Muscle of arm (tissue), 12 donors: Measurements from ENCODE around the gene PPP6C. TPM values are rescaled to one million over a fixed set of nuclear protein-coding genes. Genes with fewer than 3 reads are reported as not detected.
"Not testable (repeated sequence)": the region's sequence is repeated elsewhere in the genome, so short reads cannot be mapped to it uniquely, and the experiment has no call there.

Experiments
- DNase-seq: peaks from one replicate; pipeline ENCODE4 v3.0.0-alpha.2; 2013
- polyA plus RNA-seq, 12 donors: library from polyadenylated mRNA; unstranded; fragments of 120-200 nt; gene quantifications; one replicate each; pipeline ENCODE4 v1.2.1, GENCODE V29; 2013; ENCODE audit not compliant: insufficient read length in 12 of 12

The PPP6C gene
- polyA plus RNA-seq, 12 donors = 28.0 to 47.3 (median 42.7) TPM; not detected in 1

- DNase-seq = no peak
Observed at GRCh38 chr9:125190361-125190801, 778 bp upstream of the PPP6C start.

GRCh38 chr9:125189011-125189360, 617 bp downstream of the PPP6C start:
- DNase-seq = no peak

- no peak for DNase-seq
Observed at GRCh38 chr9:125183561-125183960, 6.0 kb downstream of the PPP6C start.

DNA sequence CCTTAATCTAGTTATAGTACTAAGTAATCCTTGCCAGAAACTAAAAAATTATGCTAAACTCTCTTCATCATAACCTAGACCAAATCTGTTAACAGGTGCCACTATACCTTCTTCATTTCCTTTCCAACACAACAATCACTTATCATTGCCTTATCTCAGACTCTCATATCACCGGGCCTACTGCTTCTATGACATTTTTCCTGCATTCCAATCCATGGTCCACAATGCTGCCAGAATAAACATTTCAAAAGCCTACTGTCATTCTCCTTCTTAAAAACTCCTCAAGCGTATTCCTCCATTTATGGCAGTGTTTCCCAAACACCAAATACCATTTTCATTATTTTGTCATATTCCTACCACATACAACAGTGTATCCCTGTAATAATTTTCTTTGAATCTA, 6.5 kb downstream of the PPP6C start:
- no peak for DNase-seq

DNA sequence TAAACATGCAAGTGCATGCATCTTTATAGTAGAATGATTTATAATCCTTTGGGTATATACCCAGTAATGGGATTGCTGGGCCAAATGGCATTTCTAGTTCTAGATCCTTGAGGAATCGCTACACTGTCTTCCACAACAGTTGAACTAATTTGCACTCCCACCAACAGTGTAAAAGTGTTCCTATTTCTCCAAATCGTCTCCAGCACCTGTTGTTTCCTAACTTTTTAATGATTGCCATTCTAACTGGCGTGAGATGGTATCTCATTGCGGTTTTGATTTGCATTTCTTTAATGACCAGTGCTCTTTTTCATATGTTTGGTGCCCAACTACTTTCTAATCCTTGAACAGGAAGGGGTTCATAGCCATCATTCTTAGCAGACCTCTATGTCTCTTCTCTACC, 7.8 kb downstream of the PPP6C start:
- not testable (repeated sequence) for DNase-seq

GRCh38 chr9:125180876-125181275, 8.7 kb downstream of the PPP6C start:
- DNase-seq = no peak

DNA sequence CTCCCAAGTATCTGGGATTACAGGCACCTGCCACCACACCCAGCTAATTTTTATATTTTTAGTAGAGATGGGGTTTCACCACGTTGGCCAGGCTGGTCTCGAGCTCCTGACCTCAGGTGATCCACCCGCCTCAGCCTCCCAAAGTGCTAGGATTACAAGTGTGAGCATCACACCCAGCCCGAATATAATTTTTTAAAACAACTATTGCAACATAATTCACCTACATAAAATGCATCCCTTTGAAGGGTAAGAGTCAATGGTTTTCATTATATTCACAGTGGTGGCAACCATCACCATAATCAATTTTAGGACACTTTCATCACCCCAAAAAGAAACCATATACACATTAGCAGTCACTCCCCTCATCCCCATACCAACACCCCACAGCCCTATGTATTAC, 9.8 kb downstream of the PPP6C start:
- not testable (repeated sequence) for DNase-seq

GRCh38 chr9:125177888-125178287, 11.7 kb downstream of the PPP6C start:
- no peak for DNase-seq

DNA sequence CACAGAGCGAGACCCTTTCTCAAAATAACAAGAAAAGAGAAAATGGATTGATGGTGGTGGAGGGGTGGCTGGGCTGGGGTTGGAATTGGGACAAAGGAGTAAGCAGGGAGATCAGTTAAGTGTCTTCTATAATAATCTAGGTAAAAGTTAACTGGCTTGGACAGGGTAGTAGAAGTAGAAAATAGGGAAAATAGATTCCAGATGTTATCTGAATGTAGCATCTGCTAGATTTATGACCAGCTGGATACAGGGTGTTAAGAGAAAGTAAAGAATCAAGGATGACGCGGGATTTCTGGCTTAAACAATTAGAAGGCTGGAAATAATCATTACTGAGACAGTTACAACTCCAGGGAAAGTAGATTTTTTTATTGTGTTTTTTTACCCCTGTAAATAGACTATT, 13.0 kb downstream of the PPP6C start:
- DNase-seq = peak; percentile 73

DNA sequence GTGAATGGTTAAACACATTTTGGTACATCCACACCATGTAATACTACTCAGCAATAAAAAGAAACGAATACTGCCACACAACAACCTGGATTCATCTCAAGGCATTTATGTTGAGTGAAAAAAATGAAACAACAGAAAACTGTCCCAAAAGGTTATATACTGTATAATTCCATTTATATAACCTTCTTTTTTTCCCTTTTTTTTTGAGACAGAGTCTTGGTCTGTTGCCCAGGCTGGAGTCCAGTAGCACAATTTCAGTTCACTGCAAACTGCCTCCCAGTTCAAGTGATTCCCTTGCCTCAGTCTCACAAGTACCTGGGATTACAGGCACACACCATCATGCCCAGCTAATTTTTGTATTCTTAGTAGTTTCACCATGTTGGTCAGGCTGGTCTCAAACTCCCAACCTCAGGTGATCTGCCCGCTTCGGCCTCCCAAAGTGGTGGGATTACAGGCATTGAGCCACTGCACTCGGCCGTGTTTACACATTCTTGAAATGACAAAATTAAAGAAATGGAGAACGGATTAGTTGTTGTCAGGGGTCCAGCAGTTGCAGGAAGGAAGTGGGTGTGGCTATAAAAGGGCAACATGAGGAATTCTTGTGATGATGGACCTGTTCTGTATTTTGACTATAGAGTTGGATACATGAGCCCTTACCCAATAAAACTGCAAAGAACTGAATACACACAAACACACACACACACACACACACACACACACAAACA, 17.4 kb downstream of the PPP6C start:
- DNase-seq = no peak

DNA sequence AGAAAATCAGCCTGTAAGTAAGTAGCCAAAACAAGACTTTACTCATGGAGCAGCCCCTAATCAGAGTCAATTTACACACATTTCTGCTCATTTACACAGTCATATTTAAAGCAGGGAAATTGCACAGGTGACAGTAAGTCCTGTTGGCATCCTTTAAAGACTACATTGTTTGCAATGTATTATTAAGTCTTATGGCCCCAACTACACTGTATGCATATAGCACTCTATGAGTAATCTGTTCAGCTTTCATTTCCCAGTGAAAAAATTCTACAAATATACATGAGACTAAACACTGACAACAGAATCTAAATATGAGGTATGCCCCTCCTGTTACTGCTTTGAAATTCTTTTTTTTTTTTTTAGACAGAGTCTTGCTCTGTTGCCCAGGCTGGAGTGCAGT, 19.7 kb downstream of the PPP6C start:
- DNase-seq = no peak

DNA sequence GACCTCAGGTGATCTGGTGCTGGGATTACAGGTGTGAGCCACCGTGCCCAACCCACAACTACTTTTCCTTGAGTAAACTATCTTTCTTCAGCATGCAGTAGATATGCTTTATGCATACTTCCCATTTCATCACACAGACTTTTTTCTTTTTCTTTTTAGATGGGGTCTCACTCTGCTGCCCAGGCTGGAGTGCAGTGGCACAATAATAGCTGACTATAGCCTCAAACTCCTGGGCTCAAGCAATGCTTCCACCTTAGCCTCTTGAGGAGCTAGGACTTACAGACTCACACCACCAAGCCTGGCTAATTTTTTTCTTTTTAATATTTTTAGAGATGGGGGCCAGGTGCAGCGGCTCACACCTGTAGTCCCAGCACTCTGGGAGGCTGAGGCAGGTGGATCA, 22.8 kb downstream of the PPP6C start:
- DNase-seq = no peak

DNA sequence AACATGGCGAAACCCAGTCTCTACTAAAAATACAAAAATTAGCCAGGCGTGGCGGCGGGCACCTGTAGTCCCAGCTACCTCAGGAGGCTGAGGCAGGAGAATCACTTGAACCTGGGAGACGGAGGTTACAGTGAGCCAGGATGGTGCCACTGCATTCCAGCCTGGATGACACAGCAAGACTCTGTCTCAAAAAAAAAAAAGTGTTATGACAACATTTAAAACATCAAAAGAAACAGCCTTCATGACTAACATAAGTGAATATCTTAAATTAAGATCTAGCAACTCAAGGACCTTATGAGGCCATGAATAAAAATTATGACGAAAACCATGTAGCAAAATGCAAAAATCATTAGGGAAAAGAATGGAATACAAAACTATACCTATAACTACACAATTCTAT, 26.7 kb downstream of the PPP6C start:
- not testable (repeated sequence) for DNase-seq

DNA sequence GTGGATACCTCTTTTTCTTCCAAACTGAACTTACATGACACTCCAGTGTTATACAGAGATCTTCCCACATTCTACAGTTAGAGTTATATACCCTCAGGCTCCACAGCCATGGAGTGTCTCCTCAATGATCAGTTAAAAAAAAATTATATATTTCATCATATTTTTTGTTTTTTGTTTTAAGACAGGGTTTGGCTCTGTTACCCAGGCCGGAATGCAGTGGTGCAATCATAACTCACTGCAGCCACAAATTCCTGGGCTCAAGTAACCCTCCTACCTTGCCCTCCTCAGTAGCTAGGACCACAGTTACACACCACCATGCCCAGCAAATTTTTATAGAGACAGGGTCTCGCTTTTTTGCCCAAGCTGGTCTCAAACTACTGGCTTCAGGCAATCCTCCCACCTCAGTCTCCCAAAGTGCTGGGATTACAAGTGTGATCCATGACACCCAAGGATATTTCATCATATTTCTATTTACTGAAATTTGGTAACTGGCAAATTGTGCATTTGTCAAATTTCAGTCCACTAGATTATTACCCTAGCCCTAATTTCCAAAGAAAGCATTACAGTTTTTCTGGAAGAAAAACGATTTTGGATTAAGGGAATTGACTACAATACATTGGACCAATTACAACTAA, 28.2 kb downstream of the PPP6C start:
- no peak for DNase-seq

GRCh38 chr9:125160750-125161149, 28.9 kb downstream of the PPP6C start:
- DNase-seq = no peak

- DNase-seq = no peak
Observed at GRCh38 chr9:125156551-125156950, 33.1 kb downstream of the PPP6C start.

GRCh38 chr9:125153712-125154367, 35.8 kb downstream of the PPP6C start:
- no peak for DNase-seq

GRCh38 chr9:125151730-125152129, 37.9 kb downstream of the PPP6C start:
- no peak for DNase-seq

DNA sequence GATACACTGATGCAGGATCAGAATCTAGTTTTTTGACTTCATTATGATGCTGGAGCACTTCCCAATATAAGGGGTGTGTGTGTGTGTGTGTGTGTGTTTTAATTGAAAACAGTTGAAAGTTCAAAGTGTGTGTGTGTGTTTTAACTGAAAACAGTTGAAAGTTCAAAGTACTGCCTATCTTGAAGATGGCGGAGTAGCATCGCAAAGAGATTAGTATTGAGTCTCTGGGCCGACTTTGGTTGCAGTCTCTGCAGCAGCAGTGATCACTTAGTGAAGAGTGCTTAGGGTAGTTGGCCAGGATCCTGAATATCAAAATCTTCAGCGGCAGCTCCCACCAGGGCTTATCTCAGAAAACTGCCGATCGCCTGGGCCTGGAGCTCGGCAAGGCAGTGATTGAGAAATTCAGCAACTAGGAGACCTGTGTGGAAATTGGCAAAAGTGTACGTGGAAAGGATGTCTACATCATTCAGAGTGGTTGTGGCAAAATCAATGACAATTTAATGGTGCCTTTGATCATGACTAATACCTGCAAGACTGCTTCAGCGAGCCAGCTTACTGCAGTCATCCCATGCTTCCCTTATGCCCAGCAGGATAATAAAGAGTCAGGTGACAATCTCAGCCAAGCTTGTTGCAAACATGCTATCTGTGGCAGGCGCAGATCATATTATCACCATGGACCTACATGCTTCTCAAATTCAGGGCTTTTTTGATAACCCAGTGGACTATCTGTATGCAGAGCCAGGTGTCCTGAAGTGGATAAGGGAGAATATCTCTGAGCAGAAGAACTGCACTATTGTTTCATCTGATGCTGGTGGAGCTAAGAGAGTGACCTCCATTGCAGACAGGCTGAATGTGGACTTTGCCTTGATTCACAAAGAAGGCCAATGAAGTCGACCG, 39.0 kb downstream of the PPP6C start:
- DNase-seq = no peak

GRCh38 chr9:125147401-125147951, 42.1 kb downstream of the PPP6C start:
- DNase-seq = no peak

DNA sequence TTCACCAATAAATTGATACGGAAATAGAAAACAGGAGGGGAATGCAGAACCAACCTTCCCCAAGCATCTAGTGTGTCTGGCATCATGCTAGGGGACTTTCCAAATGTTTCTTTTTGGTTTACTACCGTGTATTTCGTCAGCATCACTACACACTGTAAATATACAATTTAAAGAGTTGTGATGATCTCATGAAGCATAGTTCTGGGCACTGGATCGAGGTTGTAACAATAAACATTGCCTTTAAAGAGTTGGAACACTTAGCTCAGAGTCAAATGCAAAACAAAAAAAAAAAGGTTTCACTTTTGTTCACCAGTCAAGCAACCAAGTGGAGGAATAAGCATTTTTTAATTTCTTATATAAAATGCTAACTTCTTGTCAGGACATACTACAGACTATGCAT, 43.4 kb downstream of the PPP6C start:
- DNase-seq = no peak

GRCh38 chr9:125145425-125145824, 44.2 kb downstream of the PPP6C start:
- no peak for DNase-seq
